Thyroid gland (tissue), 4 donors: ENCODE data around the gene TPK1.

Experiments
- CTCF ChIP-seq, 6 experiments: fragments of 200-600 bp in 3 of 6; fragments of 450-650 bp in 3 of 6; sonication (generic) in 3 of 6; IDR thresholded peaks; one replicate each; pipeline ENCODE4 v1.5.1; 2016 to 2019; ENCODE audit warnings: antibody characterized with exemption in 6 of 6, mild to moderate bottlenecking in 2 of 6, inconsistent platforms in 1 of 6, moderate library complexity in 1 of 6
- POLR2A ChIP-seq, 2 donors: fragments of 450-650 bp; IDR thresholded peaks; one replicate each; pipeline ENCODE4 v1.6.1; 2017; ENCODE audit warnings: antibody characterized with exemption in 2 of 2, mild to moderate bottlenecking in 2 of 2, moderate library complexity in 1 of 2

- TF ChIP-seq CTCF (IDR thresholded peaks at IDR 0.05) (no peak), POLR2A (IDR thresholded peaks at IDR 0.05) (no peak)
Observed at GRCh38 chr7:144529269-144529926, 306.5 kb downstream of the TPK1 start.
